ENCODE results near the gene TBC1D9B.
"Not testable (repeated sequence)": the region's sequence is repeated elsewhere in the genome, so short reads cannot be mapped to it uniquely, and the experiment has no call there.

Gene TBC1D9B

GRCh38 chr5:179837076-179838011, 70.4 kb downstream of the TBC1D9B start:
- no peak for DNase-seq (ENCODE audit: low spot score)

- DNase-seq (ENCODE audit: low spot score), result no peak
These were observed 71.3 kb downstream of the TBC1D9B start for GRCh38 chr5:179836225-179837019.

- not testable (repeated sequence) for DNase-seq (ENCODE audit: low spot score)
These were observed 72.8 kb downstream of the TBC1D9B start for GRCh38 chr5:179834871-179835270.

GRCh38 chr5:179834120-179834519, 73.6 kb downstream of the TBC1D9B start:
- DNase-seq (ENCODE audit: low spot score), result no peak

DNA sequence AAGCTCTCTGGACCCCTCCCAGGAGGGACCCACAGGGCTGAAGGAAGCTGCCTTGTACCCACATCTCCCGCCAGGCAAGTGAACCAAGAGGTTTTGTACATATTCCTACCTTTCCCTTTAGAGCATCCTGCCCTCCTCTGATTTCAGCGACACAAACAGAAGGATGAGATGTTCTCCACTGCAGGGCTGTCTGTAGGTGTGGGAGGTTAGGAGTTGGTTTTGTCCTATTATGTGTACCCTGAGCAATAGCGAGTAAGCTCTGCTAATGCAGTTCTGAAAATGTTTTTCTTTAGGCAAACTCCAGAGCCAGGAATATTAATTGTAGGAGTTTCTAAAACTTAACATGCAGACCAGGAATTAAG, 74.0 kb downstream of the TBC1D9B start:
- DNase-seq (ENCODE audit: low spot score), result no peak

GRCh38 chr5:179833056-179833708, 74.5 kb downstream of the TBC1D9B start:
- no peak for DNase-seq (ENCODE audit: low spot score)

DNA sequence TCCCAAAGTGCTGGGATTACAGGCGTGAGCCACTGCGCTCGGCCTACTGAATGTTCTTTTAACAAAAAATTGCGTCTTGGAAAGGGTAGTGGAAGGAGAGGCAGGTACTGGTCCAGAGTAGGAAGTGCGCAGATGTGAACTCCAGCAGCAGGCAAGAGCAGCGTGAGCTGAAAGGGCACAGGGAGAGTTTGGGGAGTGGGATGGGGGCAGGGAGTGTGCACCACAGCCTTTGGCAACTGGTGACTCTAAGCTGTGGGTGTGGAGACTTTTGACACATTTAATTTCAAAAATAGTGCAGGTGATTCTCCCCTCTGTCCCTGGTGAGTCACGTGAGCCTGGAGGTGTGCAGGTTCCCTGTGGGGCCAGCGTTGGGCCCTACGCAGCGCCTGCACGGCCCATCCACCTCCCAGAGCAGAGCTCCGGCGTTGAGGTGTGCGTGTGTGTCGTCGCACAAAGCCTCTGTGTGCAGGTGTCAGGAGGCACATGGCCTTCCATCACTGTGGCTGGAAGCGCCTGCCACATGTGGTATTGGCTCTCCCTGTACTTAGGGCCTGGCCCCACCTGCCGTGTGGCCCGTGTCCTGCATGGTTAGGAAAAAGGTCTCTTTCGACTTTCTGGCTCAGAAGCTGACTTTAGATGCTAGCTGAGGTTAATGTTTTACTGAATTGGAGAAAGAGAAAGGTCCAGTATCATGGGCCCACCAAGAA, 75.5 kb downstream of the TBC1D9B start:
- DNase-seq (ENCODE audit: low spot score), result no peak

DNA sequence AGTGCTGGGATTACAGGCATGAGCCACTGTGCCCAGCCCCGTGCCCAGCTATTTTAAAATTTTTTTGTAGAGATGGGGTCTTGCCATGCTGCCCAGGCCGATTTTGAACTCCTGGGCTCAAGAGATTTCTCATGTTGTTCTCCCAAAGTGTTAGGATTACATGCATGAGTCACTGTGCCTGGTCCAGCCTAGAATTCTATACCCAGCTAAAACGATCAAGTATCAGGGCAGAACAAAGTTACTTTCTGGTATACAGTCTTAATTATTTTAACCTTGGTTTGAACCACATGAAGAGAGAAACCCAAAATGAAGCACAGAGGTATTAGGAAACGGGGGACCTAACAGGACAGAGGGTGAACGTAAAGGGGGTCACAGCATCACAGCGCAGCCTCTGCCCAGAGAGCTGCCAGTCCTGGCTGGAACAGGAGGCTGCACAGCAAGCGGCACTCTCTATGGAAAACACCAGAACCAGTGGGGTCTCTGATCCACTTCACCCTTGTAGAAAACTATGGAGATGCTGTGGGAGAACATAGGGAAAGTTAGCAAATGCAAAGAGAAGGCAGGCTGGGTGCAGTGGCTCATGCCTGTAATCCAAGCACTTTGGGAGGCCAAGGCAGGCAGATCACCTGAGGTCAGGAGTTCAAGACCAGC, 76.8 kb downstream of the TBC1D9B start:
- no peak for DNase-seq (ENCODE audit: low spot score)

DNA sequence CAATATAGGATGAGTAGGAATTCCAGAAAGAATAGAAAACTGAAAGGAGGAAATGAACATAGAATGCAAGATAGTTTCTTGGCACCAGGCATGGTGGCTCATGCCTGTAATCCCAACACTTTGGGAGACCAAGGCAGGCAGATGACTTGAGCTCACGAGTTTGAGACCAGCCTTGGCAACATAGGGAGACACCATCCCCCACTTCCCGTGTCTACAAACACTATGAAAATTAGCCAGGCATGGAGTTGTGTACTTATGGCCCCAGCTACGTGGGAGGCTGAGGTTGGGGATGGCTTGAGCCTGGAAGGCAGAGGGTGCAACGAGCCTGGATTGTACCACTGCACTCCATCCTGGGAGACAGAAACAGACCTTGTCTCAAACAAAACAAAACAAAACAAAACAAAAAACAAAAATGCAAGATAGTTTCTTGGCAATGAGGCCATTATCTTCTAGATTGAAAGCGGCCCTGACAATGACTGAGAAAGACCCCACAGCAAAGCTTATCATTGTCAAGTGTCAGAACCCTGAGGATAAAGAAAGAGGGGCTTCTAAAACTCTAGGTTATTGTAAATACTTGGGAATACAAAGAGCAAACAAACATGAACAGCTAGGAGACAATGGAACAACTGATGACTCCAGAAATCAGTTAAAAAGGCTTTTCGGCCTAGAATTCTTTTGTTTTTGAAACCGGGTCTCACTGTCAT, 77.8 kb downstream of the TBC1D9B start:
- no peak for DNase-seq (ENCODE audit: low spot score)

GRCh38 chr5:179828756-179829421, 78.8 kb downstream of the TBC1D9B start:
- no peak for DNase-seq (ENCODE audit: low spot score)

DNA sequence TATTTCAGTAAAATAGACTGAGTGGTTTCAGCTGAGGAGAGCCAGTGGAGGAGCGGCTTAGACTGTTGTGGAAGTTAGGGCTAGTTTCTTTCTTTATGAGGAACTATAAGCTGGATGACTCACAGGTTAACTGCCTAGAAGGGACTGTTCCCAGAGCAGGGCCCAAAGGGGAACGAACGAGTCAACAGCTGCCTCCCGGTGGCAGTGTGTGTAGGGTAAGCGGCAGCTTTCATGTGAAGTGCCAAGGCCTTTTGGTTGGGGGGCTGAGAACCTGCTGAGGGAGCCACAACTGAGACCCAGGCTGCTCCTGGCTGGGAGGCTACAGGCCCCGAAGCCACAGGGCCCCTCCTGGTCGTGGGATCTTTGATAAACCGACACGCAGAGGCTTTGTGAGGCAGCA, 80.0 kb downstream of the TBC1D9B start:
- DNase-seq (ENCODE audit: low spot score), result no peak

DNA sequence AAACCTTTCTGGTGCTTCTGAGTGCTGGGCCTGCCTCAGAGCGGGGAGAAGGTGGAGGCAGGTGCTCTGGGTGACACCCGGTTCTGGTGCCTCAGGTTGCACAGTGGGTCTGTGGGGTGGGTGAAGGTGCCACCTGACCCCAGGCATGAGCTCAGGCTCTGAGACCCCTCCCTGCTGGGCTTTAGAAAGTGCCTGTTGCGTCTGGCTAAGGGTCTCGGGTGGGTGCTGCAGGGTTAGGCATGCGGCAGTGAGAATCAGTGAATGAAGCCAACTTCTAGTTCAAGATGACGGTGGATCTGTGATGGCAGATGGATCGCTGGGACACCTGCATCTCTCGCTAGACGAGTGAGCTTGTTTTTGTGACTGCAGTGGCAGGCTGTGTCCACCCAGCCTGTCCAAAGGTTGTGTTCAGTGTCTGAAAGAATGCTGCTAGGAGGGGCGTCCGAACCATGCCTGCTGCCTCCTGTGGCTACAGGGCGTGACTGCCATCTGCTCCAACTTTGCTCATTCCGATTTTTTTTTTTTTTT, 82.0 kb downstream of the TBC1D9B start:
- DNase-seq (ENCODE audit: low spot score), result no peak

GRCh38 chr5:179824745-179825112, 83.0 kb downstream of the TBC1D9B start:
- no peak for DNase-seq (ENCODE audit: low spot score)

- DNase-seq (ENCODE audit: low spot score), result no peak
These were observed 83.6 kb downstream of the TBC1D9B start for GRCh38 chr5:179823937-179824744.

DNA sequence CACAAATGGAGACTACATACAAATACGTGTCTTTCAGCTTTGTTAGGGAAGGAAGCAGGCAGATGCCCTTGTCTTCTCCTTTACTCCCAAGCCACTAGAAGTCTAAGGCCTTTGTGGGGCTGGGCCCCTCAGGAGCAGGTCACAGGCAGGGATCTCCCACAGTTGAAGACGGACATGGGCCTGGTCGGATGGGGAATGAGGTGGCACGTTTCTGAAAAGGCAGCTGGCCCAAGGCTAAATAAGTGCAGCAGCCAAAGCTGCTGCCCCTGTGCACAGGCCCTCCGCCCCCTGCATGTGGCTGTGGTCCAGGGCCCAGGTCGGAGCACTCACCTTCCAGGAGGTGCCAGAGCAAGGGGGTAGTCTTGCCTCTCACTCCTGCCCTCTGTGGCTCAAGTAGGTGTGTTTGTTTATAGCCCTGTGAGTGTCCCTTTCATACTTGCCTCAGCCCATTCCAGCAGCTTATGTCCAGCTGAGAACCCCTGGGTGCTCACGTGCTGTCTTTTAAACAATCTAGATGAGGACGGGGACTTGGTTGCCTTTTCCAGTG, 85.2 kb downstream of the TBC1D9B start:
- DNase-seq (ENCODE audit: low spot score), result no peak

DNA sequence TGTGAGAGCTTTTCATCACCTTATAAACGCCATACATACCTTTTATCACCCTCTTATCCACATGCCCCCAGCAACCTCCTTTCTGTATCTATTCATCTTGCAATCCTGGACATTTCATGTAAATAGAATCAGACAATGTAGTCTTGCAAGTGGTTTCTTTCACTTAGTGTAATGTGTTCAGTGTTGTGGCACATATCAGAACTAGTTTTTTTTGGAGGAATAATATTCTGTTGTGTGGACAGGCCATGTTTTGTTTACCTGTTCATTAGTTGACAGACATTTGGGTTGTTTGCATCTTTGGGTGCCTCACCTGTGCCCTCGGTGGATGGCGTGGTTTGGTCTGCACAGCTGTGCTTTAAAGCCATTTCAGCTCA, 85.7 kb downstream of the TBC1D9B start:
- DNase-seq (ENCODE audit: low spot score), result no peak

GRCh38 chr5:179821298-179822058, 86.2 kb downstream of the TBC1D9B start:
- DNase-seq (ENCODE audit: low spot score), result peak; percentile 93

All from globus pallidus (tissue), 1 donor.